GM19372 (cell line): ENCODE measurements around the gene ENPP1.

Experiments used
- ATAC-seq: cut with Tn5 transposase; IDR thresholded peaks from one replicate; pipeline ENCODE4 v1.9.1; 2021; ENCODE audit warnings: mild to moderate bottlenecking, low read depth, moderate library complexity; ENCODE audit not compliant: unreplicated experiment

ENPP1 gene

DNA sequence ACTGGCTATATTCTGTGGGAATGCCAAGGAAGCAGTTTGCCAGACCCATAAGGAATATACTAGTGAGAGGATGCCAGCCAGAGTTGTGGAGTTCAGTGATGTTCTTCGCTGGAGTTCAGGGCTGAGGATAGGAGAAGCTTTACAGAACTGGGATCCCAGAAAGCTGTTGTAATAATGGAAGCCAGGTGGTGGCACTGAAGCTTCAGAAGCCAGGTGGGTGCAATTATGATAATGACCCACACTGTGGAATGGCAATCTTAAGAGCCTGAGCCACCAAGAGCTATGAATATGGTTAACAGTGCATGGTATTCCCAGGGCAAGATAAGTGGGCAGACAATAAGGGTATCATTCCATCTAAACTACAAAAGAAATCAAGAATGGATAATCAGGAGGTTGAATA lies 25.1 kb upstream of the ENPP1 start:
- no peak for ATAC-seq

DNA sequence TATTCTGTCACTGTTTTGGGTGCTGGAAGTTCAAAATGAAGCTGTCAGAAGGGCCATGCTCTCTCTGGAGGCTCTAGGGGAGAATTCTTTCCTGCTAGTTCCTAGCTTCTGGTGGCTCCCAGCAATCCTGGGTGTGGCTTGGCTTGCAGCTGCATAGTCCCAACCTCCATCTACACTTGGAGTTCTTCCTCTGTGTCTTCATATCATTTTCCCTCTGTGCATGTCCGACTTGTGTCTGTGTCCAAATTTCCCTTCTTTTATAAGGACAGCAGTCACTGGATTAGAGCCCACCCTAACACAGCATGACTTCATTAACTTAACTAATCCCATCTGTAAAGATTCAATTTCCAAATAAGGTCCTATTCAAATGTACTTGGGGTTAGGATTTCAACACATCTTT lies 23.3 kb upstream of the ENPP1 start:
- ATAC-seq = no peak

DNA sequence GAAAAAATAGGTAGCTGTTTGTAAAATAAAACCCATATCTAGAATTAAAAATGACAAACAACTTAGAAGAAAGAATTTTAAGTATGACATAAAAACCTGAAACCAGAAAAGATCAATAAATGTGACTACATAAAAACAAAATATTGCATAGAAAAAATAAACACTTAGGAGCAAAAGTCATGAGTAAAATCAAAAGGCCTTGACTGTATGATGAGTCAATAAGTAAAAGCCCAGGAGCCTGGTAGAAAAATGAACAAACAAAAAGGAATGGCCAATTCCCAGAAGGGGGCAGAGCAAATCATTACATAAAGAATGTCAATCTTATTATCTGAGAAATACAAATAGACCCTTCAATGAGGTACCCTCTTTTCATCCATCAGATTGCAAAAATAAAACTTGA lies 20.7 kb upstream of the ENPP1 start:
- no peak for ATAC-seq

DNA sequence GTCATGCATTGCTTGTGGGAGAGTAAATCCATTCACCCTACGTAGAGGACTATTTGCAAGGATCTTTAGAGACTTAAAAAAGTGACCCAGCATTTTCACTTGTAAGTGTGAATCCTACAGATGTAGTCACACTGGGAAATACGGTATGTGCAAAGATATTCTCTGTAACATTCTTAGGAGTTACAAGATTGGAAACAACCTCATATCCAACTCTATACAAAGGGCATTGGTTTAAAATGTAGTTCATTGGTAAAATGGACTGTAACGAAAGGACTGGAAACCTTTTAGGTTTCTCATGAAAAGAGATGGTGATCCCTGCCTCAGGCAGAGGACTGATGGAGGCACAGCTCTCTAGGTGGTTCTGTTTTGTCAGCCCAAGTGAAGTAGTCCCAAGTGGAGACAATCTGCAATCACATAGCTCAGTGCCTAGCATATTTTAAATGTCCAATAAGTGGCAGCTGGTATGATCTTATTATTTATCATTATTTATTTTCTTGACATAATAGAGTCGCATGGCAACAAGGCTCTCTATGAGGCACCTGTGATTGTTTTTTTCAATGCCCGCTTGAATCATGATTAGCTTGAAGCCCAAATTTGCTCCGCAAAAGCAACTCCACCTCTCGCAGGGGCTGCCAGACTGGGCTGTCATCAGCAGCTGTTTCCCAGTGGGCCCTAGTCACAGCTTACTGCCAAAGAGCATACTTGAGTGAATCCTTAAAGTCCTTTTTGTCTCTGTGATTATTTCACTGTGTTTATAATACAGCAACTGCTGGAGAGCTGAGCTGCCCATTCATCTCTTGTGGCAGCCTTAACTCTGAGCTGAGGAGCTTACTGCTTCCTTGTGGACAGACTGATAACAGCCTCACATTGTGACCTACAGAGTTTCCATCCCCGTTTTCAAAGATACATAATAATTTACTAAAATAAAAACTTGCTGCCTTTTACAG lies 19.8 kb upstream of the ENPP1 start:
- no peak for ATAC-seq

DNA sequence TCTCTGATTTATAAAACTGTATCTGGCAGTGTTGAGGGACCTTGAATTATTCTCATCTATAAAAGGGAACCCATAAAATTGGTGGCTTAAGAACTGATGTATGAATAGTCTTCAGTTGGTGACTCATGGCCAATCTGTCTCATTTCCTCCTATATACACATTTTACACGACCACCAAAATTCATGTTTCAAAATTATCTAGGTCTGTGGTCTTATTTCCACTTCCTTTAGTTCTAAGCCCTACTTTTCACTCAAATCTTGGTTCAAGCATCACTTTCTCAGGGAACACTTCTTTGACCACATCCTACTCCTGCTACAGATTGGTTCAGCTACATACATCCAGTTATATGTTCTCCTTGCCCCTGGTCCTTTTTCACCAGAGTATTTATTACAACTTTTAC lies 18.6 kb upstream of the ENPP1 start:
- ATAC-seq = no peak

DNA sequence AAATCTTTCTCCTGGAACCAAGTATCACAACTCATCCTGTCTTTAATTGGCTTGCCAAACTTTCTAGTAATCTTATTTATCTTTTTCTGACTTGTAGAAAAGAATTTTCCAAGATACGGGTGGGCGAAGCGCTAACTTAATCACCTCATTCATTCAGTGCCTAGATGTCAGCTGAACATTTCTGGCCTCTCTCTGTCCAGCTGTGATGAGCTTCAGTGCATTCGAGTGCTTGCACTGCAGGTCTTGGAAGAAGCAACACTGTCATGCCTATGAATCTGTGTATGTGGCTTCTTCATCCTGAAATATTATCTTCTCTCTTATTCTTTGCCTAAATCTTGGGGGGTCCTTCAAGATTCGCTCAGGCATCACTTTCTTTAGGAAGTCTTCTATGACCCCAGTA lies 16.3 kb upstream of the ENPP1 start:
- ATAC-seq = no peak

DNA sequence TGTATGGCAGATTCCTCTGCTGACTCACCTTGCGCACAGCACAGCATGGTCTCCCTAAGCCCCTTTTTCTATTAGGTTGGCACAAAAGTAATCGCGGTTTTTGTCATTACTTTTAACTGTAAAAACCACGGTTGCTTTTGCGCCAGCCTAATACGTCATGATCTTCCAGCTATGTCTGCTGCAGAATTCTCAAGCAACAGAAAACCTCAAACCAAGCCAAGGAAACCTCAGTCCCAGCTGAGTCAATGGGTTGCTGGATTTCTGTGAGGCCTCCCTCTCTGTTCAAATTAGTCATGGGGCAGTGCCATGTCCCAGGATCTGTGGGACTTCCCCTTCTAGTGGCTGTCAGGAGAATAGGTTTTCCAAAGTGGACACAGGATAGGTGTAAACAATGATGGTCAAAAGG lies 15.7 kb upstream of the ENPP1 start:
- no peak for ATAC-seq

DNA sequence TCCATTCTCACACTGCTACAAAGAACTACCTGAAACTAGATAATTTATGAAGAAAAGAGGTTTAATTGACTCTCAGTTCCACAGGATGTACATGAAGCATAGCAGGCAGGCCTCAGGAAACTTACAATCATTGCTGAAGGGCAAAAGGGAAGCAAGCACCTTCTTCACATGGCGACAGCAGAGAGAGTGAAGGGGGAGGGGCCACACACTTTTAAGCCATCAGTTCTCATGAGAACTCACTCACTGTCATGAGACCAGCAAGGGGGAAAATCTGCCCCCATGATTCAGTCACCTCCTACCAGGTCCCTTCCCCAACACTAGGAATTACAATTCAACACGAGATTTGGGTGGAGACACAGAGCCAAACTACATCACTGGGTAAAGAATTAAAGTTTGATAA lies 12.5 kb upstream of the ENPP1 start:
- no peak for ATAC-seq

DNA sequence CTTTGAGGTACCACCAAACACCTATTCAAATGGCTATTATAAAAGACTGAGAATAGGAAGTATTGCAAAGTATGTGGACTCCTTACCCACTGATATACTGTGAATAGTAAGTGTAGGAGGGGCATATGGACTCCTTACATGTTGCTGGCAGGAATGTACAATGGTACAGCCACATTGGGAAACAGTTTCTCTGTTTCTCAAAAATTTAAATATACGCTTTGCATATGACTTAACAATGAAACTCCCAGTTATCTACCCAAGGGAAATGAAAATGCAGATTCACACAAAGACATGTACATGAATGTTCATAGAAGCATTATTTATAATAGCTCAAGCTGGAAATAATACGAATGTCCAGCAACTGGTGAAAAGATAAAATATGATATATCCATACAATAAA lies 5.5 kb upstream of the ENPP1 start:
- ATAC-seq = no peak

DNA sequence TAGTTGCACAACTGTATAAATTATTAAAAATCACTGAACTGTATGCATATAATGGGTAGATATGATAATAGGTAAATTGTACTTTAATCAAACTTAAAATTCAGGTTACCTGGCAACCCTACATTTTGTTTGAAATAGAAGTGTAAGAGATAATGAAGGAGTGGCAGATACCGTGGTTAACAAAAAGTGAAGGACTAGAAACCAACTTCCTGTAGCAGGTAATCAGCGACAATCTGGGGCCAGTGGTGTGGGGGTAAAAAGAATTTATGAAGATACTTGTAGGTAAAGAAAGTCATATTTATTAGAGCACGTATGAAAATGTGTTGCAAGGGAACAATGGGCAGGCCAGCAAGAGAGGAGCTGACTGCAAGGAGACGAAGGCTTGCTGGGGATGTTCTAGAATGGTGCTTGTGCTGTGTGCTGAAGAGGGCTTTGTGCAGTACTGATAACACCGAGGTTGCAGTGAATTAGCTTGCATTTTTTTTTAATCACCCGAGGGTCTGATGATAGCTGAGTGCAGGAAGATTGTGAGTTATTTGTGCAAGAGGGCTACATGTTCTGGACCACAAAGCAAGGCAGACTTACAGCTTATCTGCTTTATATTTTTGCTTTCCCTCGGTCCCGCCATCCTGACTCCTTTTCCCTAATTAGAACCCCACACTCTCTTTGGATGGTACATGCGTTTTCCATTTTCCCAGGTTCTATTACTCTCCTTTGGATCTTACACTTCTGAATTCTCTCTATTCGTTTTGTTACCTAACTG lies 4.6 kb upstream of the ENPP1 start:
- ATAC-seq = no peak

DNA sequence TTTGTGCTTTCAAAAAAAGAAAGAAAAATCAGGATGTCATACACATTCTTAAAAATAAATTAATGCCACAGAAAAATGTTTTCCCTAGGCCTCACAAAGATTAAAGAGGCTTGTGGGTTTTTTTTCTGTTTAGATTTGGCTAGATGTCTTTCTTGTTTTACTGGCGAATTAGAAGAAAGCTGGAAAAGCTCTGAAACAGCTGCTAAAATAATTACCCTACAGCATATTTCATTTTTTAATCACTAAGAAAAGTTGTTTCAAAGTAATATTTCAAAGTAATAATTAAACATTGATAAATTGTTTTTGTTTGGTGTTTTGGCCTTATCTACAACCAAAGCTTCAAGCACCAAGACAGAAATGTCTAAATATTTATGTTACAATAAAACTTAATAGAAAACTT lies 3.7 kb upstream of the ENPP1 start:
- no peak for ATAC-seq

DNA sequence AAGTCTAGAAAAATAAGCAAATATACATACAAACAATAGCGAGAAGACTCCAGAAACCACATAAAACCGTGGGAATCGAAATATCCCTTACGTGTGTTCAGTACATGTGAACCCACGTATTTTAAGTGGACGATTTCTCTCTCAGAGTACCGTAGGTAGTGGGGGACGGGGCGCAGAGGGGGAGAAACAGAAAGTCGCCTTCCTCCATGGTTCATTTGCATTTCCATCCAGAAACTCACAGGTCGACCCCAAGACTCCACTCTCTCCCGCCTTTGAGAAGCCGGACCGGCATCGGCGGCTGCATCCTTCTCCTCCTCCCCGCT lies 538 bp upstream of the ENPP1 start:
- no peak for ATAC-seq

DNA sequence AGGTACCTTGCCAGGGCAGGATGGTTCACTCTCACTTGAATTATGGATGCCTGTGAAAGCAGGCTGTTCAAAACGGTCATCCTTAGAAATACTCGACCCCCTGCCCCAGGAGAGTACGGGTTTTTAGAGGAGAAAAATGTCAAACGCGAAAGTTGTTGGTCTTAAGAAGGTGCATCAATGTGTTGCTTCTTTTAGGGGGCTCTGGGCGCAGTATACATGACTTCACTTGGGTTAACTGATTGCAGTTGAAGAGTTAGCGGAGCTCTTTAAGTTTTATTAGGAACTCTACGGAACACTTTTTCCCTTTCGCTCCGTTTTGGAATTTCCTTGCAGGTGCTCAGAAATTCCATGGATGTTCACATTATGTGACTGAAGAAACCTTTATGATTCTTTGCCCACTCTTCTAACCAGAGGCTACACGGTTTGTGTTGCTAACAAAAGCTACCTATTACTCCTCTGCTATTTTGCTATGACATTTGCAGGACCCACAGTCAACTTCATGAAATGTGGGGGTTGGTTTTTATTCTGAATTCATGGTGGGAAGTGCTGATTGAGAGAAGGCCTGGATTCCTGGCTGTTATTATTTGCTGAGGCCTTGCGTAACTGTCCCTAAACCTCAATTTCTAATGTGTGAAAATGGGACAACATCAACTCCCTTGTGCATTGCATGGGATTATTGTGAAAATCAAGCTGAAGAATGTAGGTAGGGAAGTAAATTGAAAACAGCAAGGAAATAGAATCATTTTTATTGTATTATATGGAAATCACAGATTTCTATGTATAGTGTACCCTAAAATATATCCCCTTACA lies 845 bp downstream of the ENPP1 start:
- no peak for ATAC-seq

DNA sequence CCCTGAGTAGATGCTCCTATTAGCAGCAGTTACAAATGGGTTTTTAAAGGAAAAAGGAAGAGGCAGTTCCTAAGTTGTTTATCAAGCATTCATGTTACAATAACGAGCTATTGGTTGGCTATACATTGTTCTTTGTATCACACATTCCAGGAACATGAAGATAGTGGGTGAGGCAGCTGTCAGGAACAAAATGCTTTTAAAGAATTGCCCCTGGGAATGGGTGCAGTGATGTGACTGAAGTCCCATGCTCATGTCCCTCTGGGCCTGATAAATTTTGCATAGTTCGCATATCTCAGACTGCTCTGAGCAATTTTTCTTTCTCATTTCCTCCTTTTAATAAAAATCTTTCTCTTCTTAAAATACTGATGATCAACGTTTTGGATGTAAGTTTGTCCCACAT lies 3.7 kb downstream of the ENPP1 start:
- ATAC-seq = no peak

DNA sequence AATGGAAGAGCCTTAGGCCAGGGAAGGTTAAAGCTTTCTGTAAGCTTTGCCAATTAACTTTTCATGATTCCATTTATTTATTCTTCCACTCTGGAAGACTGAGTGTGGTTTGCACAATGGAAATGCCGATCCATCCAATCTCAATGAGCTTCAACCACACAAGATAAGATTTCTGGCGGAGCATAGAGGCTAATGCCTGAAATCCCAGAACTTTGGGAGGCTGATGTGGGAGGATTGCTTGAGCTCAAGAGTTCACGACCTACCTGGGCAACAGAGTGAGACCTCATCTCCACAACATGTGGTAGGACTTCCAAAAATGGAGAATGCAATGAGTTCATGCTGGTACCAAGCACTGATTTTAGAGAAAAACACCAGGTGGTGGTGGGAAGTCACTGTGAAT lies 6.2 kb downstream of the ENPP1 start:
- ATAC-seq = no peak

DNA sequence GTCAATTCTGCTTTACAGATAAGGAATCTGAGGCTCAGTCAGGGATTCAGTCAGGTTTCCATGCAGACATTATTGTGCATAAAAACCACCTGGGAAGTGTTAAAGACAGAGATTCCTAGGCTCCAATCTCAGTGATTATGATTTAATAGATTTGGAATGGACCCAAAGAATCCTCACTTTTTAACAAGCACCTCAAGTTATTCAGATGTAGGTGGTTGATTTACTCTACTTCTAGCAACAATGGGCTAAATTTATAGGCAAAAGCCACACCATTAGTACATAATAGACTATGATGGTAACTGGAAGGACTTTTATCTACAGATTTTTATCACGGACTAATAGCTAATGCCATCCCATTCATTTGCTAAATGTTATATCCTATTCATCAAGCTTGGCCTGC lies 9.0 kb downstream of the ENPP1 start:
- no peak for ATAC-seq

DNA sequence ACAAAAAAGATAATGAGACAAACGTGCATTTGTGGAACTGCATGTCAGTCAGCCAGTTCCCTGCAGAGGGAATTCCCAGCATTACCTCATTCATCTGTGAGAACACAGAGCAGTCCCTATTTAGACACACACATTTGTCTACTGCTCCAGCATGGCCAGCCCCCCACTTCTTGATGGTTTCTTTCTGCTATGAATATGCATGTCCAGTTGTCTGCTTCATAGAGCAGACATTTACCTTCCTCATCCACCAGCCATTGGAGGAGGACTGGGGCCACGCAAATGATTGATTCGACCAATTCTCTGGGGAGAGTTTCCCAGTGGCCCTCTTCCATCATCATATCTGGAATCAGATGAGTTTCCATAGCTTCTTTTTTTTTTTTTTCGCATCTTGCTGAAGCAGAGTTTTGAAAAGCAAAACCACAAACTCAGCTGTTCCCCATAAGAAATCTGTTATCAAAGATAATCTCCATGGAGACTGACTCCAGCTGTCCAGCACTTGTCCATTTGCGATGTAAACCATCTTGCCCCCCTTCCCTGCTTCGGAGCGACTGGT lies 11.8 kb downstream of the ENPP1 start:
- no peak for ATAC-seq

DNA sequence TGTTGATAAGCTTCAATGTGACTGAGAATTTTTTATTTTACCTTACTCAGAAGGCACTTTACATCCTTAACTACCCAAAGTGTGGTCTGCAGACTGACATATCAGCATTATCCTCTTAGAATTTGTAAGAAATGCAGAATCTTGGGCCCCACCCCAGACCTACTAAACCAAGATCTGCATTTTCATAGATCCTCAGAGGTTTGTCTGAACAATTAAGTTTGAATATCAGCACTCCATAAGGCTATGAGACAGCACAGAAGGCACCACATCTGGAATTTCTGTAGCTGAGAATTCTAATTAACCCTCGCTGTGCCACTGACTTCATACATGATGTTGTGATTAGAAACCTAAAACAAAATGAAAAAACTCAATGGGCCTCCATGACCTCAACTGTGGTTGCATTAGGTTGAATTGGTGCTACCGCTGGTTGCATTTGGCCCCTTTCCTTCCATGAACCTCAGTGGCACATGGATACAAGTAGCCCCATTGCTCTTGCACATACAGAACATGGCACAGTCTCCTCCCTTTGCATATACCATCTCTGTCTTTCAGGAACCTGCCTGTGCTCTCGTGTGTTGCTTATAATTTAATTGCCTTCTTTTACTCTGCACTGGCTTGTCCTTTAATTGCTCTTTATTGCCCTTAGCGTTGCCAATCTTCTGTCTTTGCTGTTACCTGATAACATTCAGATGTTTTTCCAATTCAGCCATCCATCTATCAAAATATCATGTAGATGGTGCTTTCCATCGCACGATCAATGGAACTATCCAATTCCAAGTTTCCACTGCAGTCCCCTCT lies 13.4 kb downstream of the ENPP1 start:
- no peak for ATAC-seq

DNA sequence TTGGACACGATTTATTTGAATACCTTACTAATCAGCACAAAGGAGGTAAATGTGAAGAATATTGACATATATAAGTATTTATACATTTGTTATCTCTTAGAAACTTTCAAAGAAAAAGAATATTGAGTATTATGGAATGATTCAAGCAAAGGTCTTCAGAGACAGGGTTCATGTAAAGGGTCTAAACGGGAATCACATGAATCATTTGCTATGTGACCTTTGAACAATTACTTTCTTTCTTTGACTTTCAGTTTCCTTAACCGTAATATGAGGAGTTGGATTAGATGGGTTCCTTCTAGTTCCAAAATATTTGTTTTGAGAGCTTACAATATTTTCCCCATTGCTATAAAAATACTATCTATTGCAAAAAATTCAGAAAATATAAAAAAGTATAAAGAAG lies 14.3 kb downstream of the ENPP1 start:
- no peak for ATAC-seq

DNA sequence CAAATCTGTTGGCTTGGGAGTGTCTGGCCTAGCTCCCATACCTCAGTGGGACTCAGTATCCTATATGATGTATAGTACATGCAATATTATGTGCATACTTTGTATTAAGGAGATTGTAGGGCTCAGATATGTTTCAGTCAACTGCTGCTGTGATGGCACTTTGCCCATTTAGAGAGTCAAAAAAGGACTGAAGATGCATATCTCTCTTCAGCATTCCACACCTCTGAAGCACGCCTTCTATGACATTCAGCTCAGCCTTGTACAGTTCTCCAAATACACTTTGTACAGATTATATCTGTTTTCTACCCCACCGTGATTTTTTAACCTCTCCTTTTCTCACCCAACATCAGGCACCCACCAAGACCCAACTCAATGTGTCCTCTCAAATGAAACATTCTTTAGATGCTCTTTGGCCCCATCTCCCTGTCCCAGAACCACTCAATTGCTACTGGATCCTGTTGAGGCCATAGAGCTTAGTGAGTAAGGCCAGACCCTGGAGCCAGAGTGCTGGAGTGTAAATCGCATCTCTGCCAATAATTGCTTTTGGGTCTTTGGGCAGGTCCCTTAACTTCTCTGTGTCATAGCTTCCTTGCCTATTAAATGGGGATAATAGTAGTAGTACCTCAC lies 15.6 kb downstream of the ENPP1 start:
- no peak for ATAC-seq
